Mesothelial cell of epicardium (in vitro differentiated cells): ENCODE data around the gene ZIC5. TPM values are rescaled to one million over a fixed set of nuclear protein-coding genes. Genes with fewer than 3 reads are reported as not detected.

Source experiments
- DNase-seq, 2 experiments: peaks; one replicate each; pipeline ENCODE4 v3.0.0; 2021; ENCODE audit warnings: low spot score in 2 of 2; ENCODE audit not compliant: unreplicated experiment in 2 of 2
- H3K27ac Mint-ChIP-seq: 2 replicates; pipeline ENCODE4 v1.8.0; 2021; ENCODE audit warnings: mixed read lengths
- H3K27me3 Mint-ChIP-seq: 2 replicates; pipeline ENCODE4 v1.8.0; 2021; ENCODE audit warnings: low read depth, mixed read lengths
- H3K36me3 Mint-ChIP-seq: 2 replicates; pipeline ENCODE4 v1.8.0; 2021; ENCODE audit warnings: mixed read lengths
- H3K4me1 Mint-ChIP-seq: 2 replicates; pipeline ENCODE4 v1.8.0; 2021; ENCODE audit warnings: mixed read lengths
- H3K4me3 Mint-ChIP-seq: 2 replicates; pipeline ENCODE4 v1.8.0; 2021; ENCODE audit warnings: mild to moderate bottlenecking, moderate library complexity, mixed read lengths
- H3K9me3 Mint-ChIP-seq: 2 replicates; pipeline ENCODE4 v1.8.0; 2021; ENCODE audit warnings: mixed read lengths
- total RNA-seq: library from RNA; stranded (reverse); gene quantifications from 3 replicates; pipeline ENCODE4 v1.2.1, GENCODE V29; 2021
- TF ChIP-seq, protein P1 (sequence below): fragments of 200-600 bp; sonication (generic); IDR thresholded peaks from one replicate; pipeline ENCODE4 v1.5.0; 2021; ENCODE audit warnings: antibody characterized with exemption; ENCODE audit not compliant: unreplicated experiment

The ZIC5 gene
- total RNA-seq, 1 donor from 2014 or later, result not detected

DNA sequence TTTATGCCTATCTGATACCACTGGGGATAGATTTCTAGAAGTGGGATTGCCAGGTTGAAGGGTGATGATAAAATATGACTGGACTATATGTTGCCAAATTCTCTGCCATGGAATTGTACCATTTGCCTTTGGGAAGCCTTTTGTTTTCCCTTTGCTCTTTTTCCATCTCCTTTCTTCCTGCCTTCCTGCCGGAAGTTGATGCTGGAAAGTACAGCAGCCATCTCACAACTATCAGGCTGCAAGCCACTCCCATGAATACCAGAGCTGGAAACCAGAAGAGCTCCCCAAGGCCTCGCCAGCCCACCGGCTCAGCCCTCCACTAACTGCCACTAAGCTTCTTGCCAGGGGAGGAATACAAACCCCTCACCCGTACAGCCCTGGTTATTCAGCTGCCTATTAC, 29.7 kb downstream of the ZIC5 start:
- H3K4me1 Mint-ChIP-seq, result no peaks in the 10 kb centered on the region
- no peak overlapping the region for H3K27ac Mint-ChIP-seq
- H3K27me3 Mint-ChIP-seq, result peaks cover 54% of the 10 kb centered on the region
- H3K36me3 Mint-ChIP-seq, result no peaks in the 10 kb centered on the region
- H3K4me3 Mint-ChIP-seq, result no peak overlapping the region
- DNase-seq, result no peak
- TF ChIP-seq, protein P1, sequence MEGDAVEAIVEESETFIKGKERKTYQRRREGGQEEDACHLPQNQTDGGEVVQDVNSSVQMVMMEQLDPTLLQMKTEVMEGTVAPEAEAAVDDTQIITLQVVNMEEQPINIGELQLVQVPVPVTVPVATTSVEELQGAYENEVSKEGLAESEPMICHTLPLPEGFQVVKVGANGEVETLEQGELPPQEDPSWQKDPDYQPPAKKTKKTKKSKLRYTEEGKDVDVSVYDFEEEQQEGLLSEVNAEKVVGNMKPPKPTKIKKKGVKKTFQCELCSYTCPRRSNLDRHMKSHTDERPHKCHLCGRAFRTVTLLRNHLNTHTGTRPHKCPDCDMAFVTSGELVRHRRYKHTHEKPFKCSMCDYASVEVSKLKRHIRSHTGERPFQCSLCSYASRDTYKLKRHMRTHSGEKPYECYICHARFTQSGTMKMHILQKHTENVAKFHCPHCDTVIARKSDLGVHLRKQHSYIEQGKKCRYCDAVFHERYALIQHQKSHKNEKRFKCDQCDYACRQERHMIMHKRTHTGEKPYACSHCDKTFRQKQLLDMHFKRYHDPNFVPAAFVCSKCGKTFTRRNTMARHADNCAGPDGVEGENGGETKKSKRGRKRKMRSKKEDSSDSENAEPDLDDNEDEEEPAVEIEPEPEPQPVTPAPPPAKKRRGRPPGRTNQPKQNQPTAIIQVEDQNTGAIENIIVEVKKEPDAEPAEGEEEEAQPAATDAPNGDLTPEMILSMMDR, result no peak
- H3K9me3 Mint-ChIP-seq, result no peaks in the 10 kb centered on the region

DNA sequence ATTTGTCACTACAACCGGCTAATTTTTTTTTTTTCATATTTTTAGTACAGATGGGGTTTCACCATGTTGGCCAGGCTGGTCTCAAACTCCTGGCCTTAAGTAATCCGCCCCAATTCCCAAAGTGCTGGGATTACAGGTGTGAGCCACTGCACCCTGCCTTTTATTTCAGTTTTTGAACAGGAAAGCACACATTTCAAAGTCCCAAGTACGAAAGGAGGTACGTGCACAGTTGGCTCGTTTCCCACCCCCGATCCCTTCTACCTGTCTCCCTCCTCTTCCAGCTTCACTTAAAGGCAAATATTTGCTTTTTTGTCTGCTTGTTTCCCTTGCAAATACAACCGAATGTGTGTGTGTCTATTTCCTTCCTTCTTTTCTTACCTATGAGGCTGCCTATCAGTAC, 30.5 kb downstream of the ZIC5 start:
- H3K27ac Mint-ChIP-seq, result no peak overlapping the region
- H3K36me3 Mint-ChIP-seq, result no peaks in the 10 kb centered on the region
- H3K27me3 Mint-ChIP-seq, result peaks cover 55% of the 10 kb centered on the region
- DNase-seq, result no peak
- H3K4me1 Mint-ChIP-seq, result no peaks in the 10 kb centered on the region
- H3K9me3 Mint-ChIP-seq, result no peaks in the 10 kb centered on the region
- no peak overlapping the region for H3K4me3 Mint-ChIP-seq
- TF ChIP-seq, protein P1, result no peak

DNA sequence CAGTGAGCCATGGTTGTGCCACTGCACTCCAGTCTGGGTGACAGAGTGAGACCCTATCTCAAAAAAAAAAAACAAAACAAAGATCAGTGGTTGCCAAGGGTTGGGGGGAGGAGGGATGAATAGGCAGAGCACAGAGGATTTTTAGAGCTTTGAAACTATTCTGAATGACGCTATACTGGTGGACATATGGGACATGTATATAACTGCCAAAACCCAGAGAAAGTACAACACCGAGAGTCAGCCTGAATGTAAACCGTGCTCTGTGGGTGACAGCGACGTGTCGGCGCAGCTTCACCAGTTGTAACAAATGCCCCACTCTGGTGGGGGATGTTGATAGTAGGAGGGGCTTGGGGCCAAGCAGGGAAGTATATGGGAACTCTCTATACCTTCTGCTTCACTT, 32.9 kb downstream of the ZIC5 start:
- no peak overlapping the region for H3K27ac Mint-ChIP-seq
- TF ChIP-seq, protein P1, result no peak
- H3K4me1 Mint-ChIP-seq, result no peaks in the 10 kb centered on the region
- peaks cover 57% of the 10 kb centered on the region for H3K27me3 Mint-ChIP-seq
- DNase-seq, result no peak
- no peak overlapping the region for H3K4me3 Mint-ChIP-seq
- H3K9me3 Mint-ChIP-seq, result no peaks in the 10 kb centered on the region
- H3K36me3 Mint-ChIP-seq, result no peaks in the 10 kb centered on the region

DNA sequence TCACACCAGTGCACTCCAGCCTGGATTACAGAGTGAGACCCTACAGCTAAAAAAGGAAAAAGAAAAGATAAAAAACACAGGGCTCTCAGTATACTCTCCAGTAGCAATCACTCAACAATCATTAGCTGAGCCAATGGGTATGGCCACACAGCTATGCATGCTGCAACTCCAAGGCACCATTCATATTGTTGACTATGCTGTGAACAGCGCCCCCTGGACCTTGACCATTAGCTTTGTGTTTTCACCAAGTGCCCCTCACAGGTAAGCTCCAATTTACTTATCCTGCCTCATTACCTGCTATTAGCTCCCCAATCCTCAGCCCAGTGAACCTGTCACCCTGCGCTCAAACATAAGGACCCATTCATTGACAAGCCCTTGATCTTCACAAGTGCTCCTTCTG, 35.8 kb downstream of the ZIC5 start:
- H3K9me3 Mint-ChIP-seq, result peaks cover 3% of the 10 kb centered on the region
- DNase-seq, result no peak
- no peak overlapping the region for H3K4me3 Mint-ChIP-seq
- peaks cover 3% of the 10 kb centered on the region for H3K4me1 Mint-ChIP-seq
- TF ChIP-seq, protein P1, result no peak
- H3K36me3 Mint-ChIP-seq, result no peaks in the 10 kb centered on the region
- H3K27ac Mint-ChIP-seq, result no peak overlapping the region
- H3K27me3 Mint-ChIP-seq, result peaks cover 52% of the 10 kb centered on the region

DNA sequence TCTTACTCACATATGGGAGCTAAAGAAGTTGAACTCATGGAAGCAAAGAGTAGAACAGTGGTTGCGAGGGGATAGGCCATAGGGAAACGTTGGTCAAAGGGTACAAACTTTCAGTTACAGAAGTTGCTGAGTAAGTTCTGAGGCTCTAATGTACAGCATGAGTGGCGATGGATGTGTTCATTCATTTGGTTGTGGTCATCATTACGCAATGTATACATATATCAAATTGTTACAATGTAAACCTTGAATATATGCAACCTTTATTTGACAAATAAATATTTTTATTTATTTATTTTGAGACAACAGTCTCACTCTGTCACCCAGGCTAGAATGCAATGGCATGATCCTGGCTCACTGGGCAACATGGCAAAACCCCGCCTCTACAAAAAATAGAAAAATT, 38.7 kb downstream of the ZIC5 start:
- TF ChIP-seq, protein P1, result no peak
- Mint-ChIP-seq H3K9me3 (peaks cover 3% of the 10 kb centered on the region), H3K27ac (no peak overlapping the region), H3K27me3 (peaks cover 35% of the 10 kb centered on the region), H3K4me1 (peaks cover 9% of the 10 kb centered on the region), H3K4me3 (no peak overlapping the region), H3K36me3 (no peaks in the 10 kb centered on the region)
- DNase-seq, result no peak

DNA sequence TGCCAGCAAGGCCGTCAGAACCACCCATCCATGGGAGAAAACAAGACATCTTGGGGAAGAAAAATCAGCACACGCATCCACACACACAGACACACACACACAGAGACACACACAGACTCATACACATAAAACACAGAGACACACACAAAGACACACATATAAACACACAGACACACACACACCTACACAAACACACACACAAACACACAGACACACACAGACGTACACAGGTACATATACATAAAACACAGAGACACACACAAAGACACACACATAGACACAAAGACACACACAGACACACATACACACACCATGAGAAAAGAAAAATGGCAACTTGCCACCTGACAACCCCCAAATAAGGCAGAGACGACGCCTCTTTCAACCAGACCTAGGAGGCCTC, 40.6 kb downstream of the ZIC5 start:
- H3K9me3 Mint-ChIP-seq, result peaks cover 3% of the 10 kb centered on the region
- H3K4me3 Mint-ChIP-seq, result no peak overlapping the region
- peaks cover 9% of the 10 kb centered on the region for H3K4me1 Mint-ChIP-seq
- H3K27ac Mint-ChIP-seq, result no peak overlapping the region
- H3K36me3 Mint-ChIP-seq, result no peaks in the 10 kb centered on the region
- DNase-seq, result no peak
- TF ChIP-seq, protein P1, result no peak
- H3K27me3 Mint-ChIP-seq, result peaks cover 27% of the 10 kb centered on the region
